PC-9 (cell line): ENCODE data around the gene SEMA4A. TPM values are rescaled to one million over a fixed set of nuclear protein-coding genes. Genes with fewer than 3 reads are reported as not detected.
"Not testable (repeated sequence)": the region's sequence is repeated elsewhere in the genome, so short reads cannot be mapped to it uniquely, and the experiment has no call there.

Source experiments
- BruUV-seq: library from RNA; stranded (reverse); fragments of 400-500 nt; replicated peaks from 2 replicates; lab custom pipeline; 2021; lab: Mats Ljungman, UMichigan
- CTCF ChIA-PET: fragments of 300-600 bp; sonication (Branson Sonifier 250); formaldehyde crosslinking; loops from one replicate; lab custom pipeline; 2022; ENCODE audit warnings: antibody characterized with exemption; lab: Charles Lee
- POLR2A ChIA-PET: fragments of 300-600 bp; sonication (Branson Sonifier 250); formaldehyde crosslinking; loops from one replicate; lab custom pipeline; 2022; ENCODE audit warnings: antibody characterized with exemption; ENCODE audit not compliant: unreplicated experiment; lab: Charles Lee
- DNase-seq, 2 experiments: peaks; one replicate each; pipeline versions ENCODE4 v3.0.0 to v3.0.0-alpha.2; 2015 to 2022; ENCODE audit warnings: mixed read lengths in 1 of 2
- H2AFZ ChIP-seq: fragments of 200-600 bp; sonication (generic); 2 replicates; pipeline ENCODE4 v1.8.1; 2017; ENCODE audit warnings: antibody characterized with exemption
- H3F3A ChIP-seq: fragments of 200-600 bp; sonication (generic); 2 replicates; pipeline ENCODE4 v1.8.1; 2017; ENCODE audit warnings: antibody characterized with exemption, mild to moderate bottlenecking, low read depth; ENCODE audit not compliant: insufficient read depth
- H3K27ac ChIP-seq: fragments of 200-600 bp; sonication (generic); 2 replicates; pipeline ENCODE4 v1.6.1; 2016; ENCODE audit warnings: mixed run types
- H3K27me3 ChIP-seq: fragments of 200-600 bp; sonication (generic); 2 replicates; pipeline ENCODE4 v1.6.1; 2016; ENCODE audit warnings: low read depth, mixed run types; ENCODE audit not compliant: insufficient read depth
- H3K36me3 ChIP-seq: fragments of 200-600 bp; sonication (generic); 2 replicates; pipeline ENCODE4 v1.6.1; 2016; ENCODE audit warnings: low read depth, mixed run types
- H3K4me1 ChIP-seq: fragments of 200-600 bp; sonication (generic); replicated peaks from 2 replicates; pipeline ENCODE4 v1.6.1; 2016; ENCODE audit warnings: mixed run types; ENCODE audit not compliant: insufficient read depth
- H3K4me2 ChIP-seq: fragments of 200-600 bp; sonication (generic); 2 replicates; pipeline ENCODE4 v1.6.1; 2017; ENCODE audit warnings: mixed run types
- H3K4me3 ChIP-seq: fragments of 200-600 bp; sonication (generic); 2 replicates; pipeline ENCODE4 v1.6.1; 2016; ENCODE audit warnings: mixed run types
- H3K79me2 ChIP-seq: fragments of 200-600 bp; sonication (generic); 2 replicates; pipeline ENCODE4 v1.6.1; 2017; ENCODE audit warnings: low read depth, mixed run types
- H3K9me2 ChIP-seq: fragments of 200-600 bp; sonication (generic); 2 replicates; pipeline ENCODE4 v1.8.1; 2017; ENCODE audit warnings: mild to moderate bottlenecking; ENCODE audit not compliant: insufficient read depth
- H3K9me3 ChIP-seq: fragments of 200-600 bp; sonication (generic); 2 replicates; pipeline ENCODE4 v1.8.1; 2016; ENCODE audit warnings: low read depth; ENCODE audit not compliant: insufficient read depth
- H4K20me1 ChIP-seq: fragments of 200-600 bp; sonication (generic); 2 replicates; pipeline ENCODE4 v1.8.1; 2017; ENCODE audit not compliant: insufficient read depth
- CTCF ChIP-seq: fragments of 200-600 bp; sonication (generic); conservative IDR thresholded peaks from 2 replicates; pipeline ENCODE4 v1.6.1; 2017; ENCODE audit warnings: mixed run types, antibody characterized with exemption, mild to moderate bottlenecking, moderate library complexity
- EZH2 ChIP-seq: fragments of 200-600 bp; sonication (generic); IDR thresholded peaks from 2 replicates; pipeline ENCODE4 v1.8.0; 2017; ENCODE audit warnings: antibody characterized with exemption, low read depth
- intact Hi-C: fragments of 100-400 bp; cut with micrococcal nuclease; formaldehyde crosslinking; loops from one replicate; pipeline ENCODE4 v1.10.0; 2022; ENCODE audit not compliant: unreplicated experiment
- total RNA-seq: library from RNA; stranded (reverse); gene quantifications from 2 replicates; pipeline ENCODE4 v1.2.3, GENCODE V29; 2021

The SEMA4A gene
- total RNA-seq, 1 experiment from 2014 or later: 16.2 TPM

DNA sequence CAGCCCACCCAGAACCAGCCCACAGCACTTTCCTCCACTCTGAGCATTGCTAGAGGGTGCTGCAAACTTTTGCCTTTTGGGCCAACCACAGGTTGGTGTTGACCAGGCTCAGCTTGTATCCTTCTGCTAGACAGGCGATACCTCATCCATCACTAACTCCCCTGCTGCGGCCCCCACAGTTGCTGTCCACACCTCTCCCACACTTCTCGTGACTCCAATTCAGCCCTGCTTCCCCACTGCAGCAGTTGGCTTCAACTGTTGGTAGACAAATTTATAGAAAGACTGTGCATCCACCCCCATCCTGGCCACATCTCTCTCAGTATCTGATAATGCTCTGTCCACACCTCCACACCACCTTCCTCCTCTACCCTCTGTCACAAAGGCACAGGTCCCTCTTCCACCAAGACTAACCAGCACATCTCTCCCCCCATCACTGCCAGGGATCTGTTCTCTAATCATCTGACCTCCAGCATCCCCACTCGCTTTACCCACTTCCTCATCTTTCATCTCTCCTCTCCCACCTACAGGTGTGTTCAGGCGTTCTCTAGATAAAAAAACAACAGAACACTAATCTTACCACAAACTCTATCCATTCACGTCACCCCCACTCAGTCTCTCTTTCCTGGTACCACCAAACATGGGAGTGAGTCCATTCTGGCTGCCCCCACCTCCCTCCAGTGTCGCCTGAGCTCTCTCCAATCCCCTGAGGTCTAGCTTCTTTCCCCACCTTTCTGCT, 24.7 kb downstream of the SEMA4A start:
- H3K27ac ChIP-seq: no peak overlapping the region
- H3K9me3 ChIP-seq: no peaks in the 10 kb centered on the region
- no peak overlapping the region for H2AFZ ChIP-seq
- H3K79me2 ChIP-seq: no peaks in the 10 kb centered on the region
- 0 out of 2 replicates have a peak, but pooled peaks cover 4% of the 10 kb centered on the region for H3K27me3 ChIP-seq
- H3K4me2 ChIP-seq: no peak overlapping the region
- intact Hi-C loops: no loop called here
- TF ChIP-seq CTCF: no peak
- no peak for TF ChIP-seq EZH2
- H3K9me2 ChIP-seq: no peaks in the 10 kb centered on the region
- no TSS peak for BruUV-seq
- ChIA-PET CTCF (no interaction called here), POLR2A (no interaction called here)
- H3K4me1 ChIP-seq: no peaks in the 10 kb centered on the region
- no peaks in the 10 kb centered on the region for H3F3A ChIP-seq
- no peaks in the 10 kb centered on the region for H4K20me1 ChIP-seq
- H3K36me3 ChIP-seq: no peaks in the 10 kb centered on the region
- H3K4me3 ChIP-seq: no peak overlapping the region
- DNase-seq: no peak

DNA sequence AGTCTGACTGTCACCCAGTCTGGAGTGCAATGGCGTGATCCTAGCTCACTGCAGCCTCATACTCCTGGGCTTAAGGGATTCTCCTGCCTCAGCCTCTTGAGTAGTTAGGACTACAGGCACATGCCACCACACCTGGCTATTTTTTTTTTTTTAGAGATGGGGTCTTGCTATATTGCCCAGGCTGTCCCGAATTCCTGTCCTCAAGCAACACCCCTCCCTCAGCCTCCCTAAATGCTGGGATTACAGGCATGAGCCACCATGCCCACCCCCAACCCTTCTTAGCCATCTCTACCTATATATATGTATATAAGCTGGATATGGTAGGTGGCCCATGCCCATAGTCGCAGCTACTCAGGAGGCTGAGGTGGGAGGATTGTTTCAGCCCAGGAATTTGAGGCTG, 27.1 kb downstream of the SEMA4A start:
- DNase-seq: no peak
- 0 out of 2 replicates have a peak, but pooled peaks cover under 1% of the 10 kb centered on the region for H3K27me3 ChIP-seq
- intact Hi-C loops: no loop called here
- H3K9me2 ChIP-seq: no peaks in the 10 kb centered on the region
- no peaks in the 10 kb centered on the region for H3K36me3 ChIP-seq
- TF ChIP-seq CTCF (no peak), EZH2 (no peak)
- H3K9me3 ChIP-seq: no peaks in the 10 kb centered on the region
- H2AFZ ChIP-seq: no peak overlapping the region
- no peaks in the 10 kb centered on the region for H3K79me2 ChIP-seq
- H3F3A ChIP-seq: no peaks in the 10 kb centered on the region
- no peak overlapping the region for H3K27ac ChIP-seq
- ChIA-PET CTCF (no interaction called here), POLR2A (interaction anchor here (0.6 kb wide), 1 partner anchor 417 kb away, joined by 3 read pairs; no protein-coding TSS in a partner anchor)
- no peak overlapping the region for H3K4me3 ChIP-seq
- no peaks in the 10 kb centered on the region for H4K20me1 ChIP-seq
- no peaks in the 10 kb centered on the region for H3K4me1 ChIP-seq
- BruUV-seq: no TSS peak
- no peak overlapping the region for H3K4me2 ChIP-seq

GRCh38 chr1:156181391-156181924, 28.1 kb downstream of the SEMA4A start:
- H3K9me2 ChIP-seq, H3K79me2 ChIP-seq, H4K20me1 ChIP-seq, H3F3A ChIP-seq, CTCF ChIA-PET, BruUV-seq, DNase-seq, H3K4me1 ChIP-seq, H3K27me3 ChIP-seq, intact Hi-C loops, H2AFZ ChIP-seq, POLR2A ChIA-PET, H3K27ac ChIP-seq, H3K4me2 ChIP-seq, H3K36me3 ChIP-seq, H3K9me3 ChIP-seq, H3K4me3 ChIP-seq: not testable (repeated sequence)

- H3K27ac ChIP-seq, H3K4me3 ChIP-seq, H3K36me3 ChIP-seq, H4K20me1 ChIP-seq, intact Hi-C loops, H3K4me1 ChIP-seq, POLR2A ChIA-PET, H3K9me3 ChIP-seq, H3K27me3 ChIP-seq, DNase-seq, H3F3A ChIP-seq, H3K9me2 ChIP-seq, H3K4me2 ChIP-seq, CTCF ChIA-PET, H3K79me2 ChIP-seq, BruUV-seq, H2AFZ ChIP-seq: not testable (repeated sequence)
These were observed 28.8 kb downstream of the SEMA4A start for GRCh38 chr1:156182010-156182779.

- H3K4me1 ChIP-seq, CTCF ChIA-PET, H3K4me2 ChIP-seq, H3K27me3 ChIP-seq, H3K36me3 ChIP-seq, H2AFZ ChIP-seq, BruUV-seq, H3K79me2 ChIP-seq, H3F3A ChIP-seq, H3K27ac ChIP-seq, intact Hi-C loops, H3K4me3 ChIP-seq, H3K9me2 ChIP-seq, DNase-seq, POLR2A ChIA-PET, H3K9me3 ChIP-seq, H4K20me1 ChIP-seq: not testable (repeated sequence)
These were observed 33.2 kb downstream of the SEMA4A start for GRCh38 chr1:156186347-156187177.
